Brain pericyte (primary cell): Measurements from ENCODE around the gene CPO.
"Not testable (repeated sequence)": the region's sequence is repeated elsewhere in the genome, so short reads cannot be mapped to it uniquely, and the experiment has no call there.

Experiments used
- DNase-seq: peaks from one replicate; pipeline ENCODE4 v3.0.0-alpha.2; 2012; ENCODE audit warnings: low read depth, low spot score

The CPO gene

GRCh38 chr2:206939340-206939739 is at the start of gene CPO:
Gene CPO (plus strand): TSS chr2:206939518. CDS start chr2:206939600, 82 bp downstream.
- no peak for DNase-seq

DNA sequence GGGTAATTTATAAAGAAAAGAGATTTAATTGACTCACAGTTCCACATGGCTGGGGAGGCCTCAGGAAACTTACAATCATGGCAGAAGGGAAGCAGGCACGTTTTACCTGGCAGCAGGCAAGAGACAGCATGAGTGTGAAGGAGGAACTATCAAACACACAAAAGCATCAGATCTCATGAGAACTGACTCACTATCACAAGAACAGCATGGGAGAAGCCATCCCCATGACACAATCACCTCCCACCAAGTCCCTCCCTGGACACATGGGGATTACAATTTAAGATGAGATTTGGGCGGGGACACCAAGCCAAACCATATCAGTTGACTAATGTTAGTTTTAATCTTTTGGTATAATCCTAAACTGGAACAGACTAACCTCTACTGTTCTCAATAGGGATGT is 49.1 kb upstream of the CPO start:
- DNase-seq, result no peak

- DNase-seq, result no peak
Observed at GRCh38 chr2:206890926-206891325, 48.4 kb upstream of the CPO start.

- peak; percentile 50 for DNase-seq
Observed at GRCh38 chr2:206915121-206915520, 24.2 kb upstream of the CPO start.

- DNase-seq, result no peak
Observed at GRCh38 chr2:206918263-206918662, 21.1 kb upstream of the CPO start.

DNA sequence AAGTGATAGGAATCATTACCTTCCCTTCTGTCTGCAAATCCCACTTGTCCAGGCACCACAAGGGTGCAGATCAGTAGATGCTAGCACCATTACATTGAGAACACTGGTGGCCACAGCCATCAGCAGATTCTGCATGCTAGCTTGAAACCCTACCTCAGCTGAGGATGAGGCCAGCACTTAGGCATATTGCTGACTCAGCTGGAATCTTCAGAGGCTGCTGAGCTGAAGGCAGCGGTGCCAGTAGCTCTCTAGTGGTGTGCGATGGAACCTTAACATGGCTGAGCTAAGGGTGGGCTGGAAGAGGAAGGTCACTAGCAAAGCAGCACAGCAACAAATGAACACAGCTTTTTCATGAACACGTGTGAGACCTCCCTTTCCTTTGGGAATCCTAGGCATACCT is 19.0 kb upstream of the CPO start:
- DNase-seq, result no peak

- DNase-seq, result no peak
Observed at GRCh38 chr2:206920951-206921350, 18.4 kb upstream of the CPO start.

DNA sequence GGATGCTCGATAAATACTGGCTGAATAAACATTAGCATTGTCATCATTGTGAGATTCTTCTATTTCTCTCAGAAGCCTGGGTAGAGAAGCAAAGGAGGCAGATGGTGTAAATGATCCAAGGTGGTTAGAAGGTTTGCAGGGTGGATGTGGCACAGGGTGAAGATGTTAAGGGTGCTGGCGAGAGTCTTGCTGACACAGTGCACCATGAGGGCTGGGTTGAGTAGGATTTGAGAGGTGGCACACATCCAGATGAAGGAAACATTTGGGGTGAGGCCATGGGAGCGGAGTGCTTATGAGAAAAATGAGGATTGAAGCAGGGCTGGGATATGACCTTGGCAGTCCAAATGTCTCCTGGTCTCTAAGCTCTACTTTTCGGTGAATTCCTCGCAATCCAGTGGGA is 17.8 kb upstream of the CPO start:
- DNase-seq, result no peak

GRCh38 chr2:206935991-206936842 is 3.1 kb upstream of the CPO start:
- DNase-seq, result no peak

DNA sequence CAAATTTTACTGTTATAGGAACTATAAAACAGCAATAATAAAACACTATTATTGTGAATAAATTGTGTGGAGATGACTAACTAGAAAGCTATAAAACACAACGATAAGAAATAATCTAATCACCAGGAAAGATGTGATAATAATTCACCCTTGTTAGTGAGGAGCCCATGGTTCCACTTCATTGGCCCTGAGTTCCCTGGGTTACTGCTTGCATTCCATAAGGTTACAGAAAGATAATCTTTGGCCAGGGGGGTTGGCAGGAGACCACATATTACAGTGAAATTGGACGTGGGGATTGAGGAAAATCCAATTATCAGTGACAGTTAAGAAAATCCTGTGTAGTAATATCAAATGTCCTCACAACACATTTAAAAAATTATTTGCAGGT is 2.5 kb upstream of the CPO start:
- DNase-seq, result no peak

DNA sequence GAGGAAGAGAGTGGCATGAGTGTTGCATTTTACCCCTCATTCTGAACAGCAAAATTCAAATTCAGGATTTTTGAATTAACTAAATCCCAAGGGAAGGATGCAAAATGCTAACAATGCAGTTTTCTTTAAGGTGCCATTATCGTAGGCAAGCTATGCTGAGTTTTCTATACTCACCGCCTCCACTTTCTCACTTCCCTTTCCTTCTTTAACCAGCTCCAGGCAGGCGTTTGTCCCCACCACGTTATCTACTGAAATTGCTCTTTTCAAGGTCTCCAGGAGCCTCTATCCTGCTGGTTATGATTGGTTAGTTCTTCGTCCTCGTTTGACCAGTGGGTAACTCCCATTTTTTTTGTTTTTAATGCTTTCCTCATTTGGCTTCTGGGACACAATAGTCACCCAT is 1.8 kb upstream of the CPO start:
- DNase-seq, result no peak

- DNase-seq, result no peak
Observed at GRCh38 chr2:206940546-206940945, 1.2 kb downstream of the CPO start.

DNA sequence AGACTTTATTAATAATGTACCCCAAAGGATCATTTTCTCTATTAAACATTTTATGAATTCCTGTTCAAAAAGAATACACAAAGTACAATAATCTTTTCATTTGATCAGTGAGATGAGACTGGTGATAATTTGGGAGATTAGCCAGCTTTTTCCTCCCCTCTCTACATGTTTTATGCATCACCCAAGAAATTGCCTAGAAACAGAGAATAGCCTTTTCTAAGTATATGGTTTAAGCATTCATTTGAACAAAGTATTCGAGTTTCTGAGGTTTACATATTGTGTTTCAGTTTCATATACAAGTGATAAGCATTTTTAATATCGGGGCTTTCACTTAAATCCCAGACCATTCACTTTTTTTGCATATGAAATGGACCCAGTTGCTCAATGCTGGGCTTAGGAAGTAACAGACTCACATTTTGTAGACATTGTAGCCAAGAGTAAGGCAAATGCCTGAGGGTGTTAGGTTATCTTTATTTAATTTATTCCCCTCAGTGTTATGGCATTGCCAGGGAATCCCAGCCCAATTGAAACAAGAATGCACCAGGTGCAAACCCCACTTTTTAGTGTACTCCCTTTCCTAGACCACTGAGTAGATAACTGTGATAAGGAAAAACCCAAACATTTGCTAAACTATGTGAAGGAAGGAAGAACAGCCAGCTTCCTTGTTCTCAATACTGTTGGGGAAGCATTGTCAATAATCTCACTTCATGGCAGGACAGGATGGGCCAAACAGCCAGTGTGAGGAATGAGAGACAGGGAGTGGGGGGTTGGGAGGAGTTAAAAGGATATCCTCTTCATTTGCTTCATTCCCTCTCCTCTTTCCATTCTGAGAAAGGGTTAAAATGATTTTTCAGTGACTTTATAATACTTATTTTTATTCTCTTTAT is 3.5 kb downstream of the CPO start:
- DNase-seq, result no peak

DNA sequence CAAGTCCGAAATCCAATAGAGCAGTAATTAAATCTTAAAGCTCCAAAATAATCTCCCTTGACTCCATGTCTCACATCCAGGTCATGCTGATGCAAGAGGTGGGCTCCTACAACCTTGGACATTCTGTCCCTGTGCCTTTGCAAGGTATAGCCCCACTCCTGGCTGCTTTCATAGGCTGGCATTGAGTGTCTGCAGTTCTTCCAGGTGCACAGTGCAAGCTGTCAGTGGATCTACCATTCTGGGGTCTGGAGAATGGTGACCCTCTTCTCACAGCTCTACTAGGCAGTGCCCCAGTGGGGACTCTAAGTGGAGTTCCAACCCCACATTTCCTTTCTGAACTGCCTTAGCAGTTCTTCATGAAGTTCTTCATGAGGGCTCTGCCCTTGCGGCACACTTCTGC is 14.1 kb downstream of the CPO start:
- not testable (repeated sequence) for DNase-seq

DNA sequence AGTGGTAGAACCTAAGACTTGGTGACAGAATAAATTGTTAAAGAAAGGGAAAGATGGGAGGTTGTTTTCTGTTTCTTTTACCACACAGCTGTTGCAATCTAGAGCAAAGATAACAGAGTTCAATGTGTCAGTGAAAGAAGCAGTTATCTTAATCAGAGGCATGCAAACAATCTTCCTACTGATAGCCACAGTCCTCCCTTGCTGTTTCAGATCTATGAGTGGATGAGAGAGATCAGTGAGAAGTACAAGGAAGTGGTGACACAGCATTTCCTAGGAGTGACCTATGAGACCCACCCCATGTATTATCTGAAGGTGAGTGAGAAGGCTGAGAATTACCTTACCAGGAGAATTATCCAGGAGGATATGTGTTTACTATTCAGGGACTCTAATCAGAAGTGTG is 15.9 kb downstream of the CPO start:
- no peak for DNase-seq

GRCh38 chr2:206958261-206958660 is 18.9 kb downstream of the CPO start:
- no peak for DNase-seq

- DNase-seq, result no peak
Observed at GRCh38 chr2:206962966-206963365, 23.6 kb downstream of the CPO start.

- no peak for DNase-seq
Observed at GRCh38 chr2:206968134-206969086, 29.1 kb downstream of the CPO start.

GRCh38 chr2:206969192-206969591 is 29.9 kb downstream of the CPO start:
- no peak for DNase-seq

DNA sequence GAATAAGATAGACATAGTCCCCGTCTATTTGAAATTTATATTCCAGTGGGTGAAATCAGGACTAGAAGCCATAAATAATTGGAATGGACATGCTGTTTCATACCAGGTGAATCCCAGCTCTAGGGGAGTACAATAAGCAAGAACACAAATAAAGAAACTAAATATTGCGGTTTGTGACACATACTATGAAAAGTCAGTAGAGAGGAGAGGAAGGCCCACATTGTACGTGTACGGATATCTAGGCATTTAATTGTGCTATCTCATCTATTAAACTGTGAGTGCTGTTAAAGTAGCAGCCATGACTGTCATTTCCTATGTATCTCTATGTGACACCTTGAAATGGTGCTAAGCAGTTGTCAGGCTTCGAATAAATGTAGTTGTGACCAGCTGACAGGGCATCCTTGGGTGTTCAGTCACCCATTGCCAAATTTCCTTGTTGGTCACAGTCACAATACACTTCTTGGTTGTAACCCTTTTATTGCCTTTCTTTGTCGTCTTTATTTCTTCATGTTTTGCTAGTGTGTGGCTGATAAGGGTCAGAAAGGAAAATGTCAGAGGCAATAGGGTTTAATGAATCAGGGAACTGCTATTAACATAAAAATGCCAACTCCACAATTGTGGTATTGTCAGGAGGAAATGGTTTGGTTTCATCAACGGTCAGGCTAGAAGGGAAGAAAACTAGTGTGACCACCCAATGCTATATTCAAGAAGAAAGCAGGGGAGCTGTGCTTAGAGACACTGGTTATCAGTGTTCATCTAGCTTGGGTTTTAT is 31.5 kb downstream of the CPO start:
- DNase-seq, result no peak

- no peak for DNase-seq
Observed at GRCh38 chr2:206971805-206972204, 32.5 kb downstream of the CPO start.
